HepG2 (cell line): ENCODE measurements around the gene LRRC42. TPM values are rescaled to one million over a fixed set of nuclear protein-coding genes. Genes with fewer than 3 reads are reported as not detected.

Experiments used
- CBX5 ChIP-seq: sonication (generic); formaldehyde crosslinking; IDR thresholded peaks from 2 replicates; pipeline ENCODE4 v1.4.0; 2020; ENCODE audit warnings: missing genetic modification reagents, borderline replicate concordance
- KDM5A ChIP-seq: fragments of 200-600 bp; sonication (generic); IDR thresholded peaks from 2 replicates; pipeline ENCODE4 v1.7.0; 2018; ENCODE audit warnings: antibody characterized with exemption, mild to moderate bottlenecking, low read length, borderline replicate concordance
- KLF12 ChIP-seq: sonication (generic); formaldehyde crosslinking; IDR thresholded peaks from 2 replicates; pipeline ENCODE4 v1.4.0; 2020; ENCODE audit warnings: missing genetic modification reagents, borderline replicate concordance
- NONO ChIP-seq, 2 experiments: fragments of 450-650 bp in 1 of 2; sonication (generic) in 1 of 2; formaldehyde crosslinking in 1 of 2; IDR thresholded peaks in 1 of 2; conservative IDR thresholded peaks in 1 of 2; 2 replicates each; pipeline versions ENCODE4 v1.6.1 to v1.8.0; 2017 to 2022; ENCODE audit warnings: mild to moderate bottlenecking in 1 of 2, missing genetic modification reagents in 1 of 2, moderate library complexity in 1 of 2
- POLR2A ChIP-seq, 2 experiments: IDR thresholded peaks; 2 replicates each; pipeline ENCODE4 v1.6.1; 2011; ENCODE audit warnings: low read depth in 2 of 2, low read length in 2 of 2, mild to moderate bottlenecking in 1 of 2, moderate library complexity in 1 of 2; ENCODE audit not compliant: insufficient read depth in 1 of 2
- RBFOX2 ChIP-seq: fragments of 200-400 bp; formaldehyde crosslinking; IDR thresholded peaks from 2 replicates; pipeline ENCODE4 v1.6.1; 2017; ENCODE audit warnings: low read depth, mild to moderate bottlenecking, low read length
- TOPORS ChIP-seq: sonication (generic); formaldehyde crosslinking; IDR thresholded peaks from 2 replicates; pipeline ENCODE4 v1.8.0; 2023; ENCODE audit warnings: mild to moderate bottlenecking, missing genetic modification reagents
- ZNF556 ChIP-seq: sonication (generic); formaldehyde crosslinking; IDR thresholded peaks from 2 replicates; pipeline ENCODE4 v1.4.0; 2020; ENCODE audit warnings: mild to moderate bottlenecking, missing genetic modification reagents, borderline replicate concordance
- ZNF766 ChIP-seq: sonication (generic); formaldehyde crosslinking; IDR thresholded peaks from 2 replicates; pipeline ENCODE4 v1.5.0; 2020; ENCODE audit warnings: missing genetic modification reagents, borderline replicate concordance
- ZNF788 ChIP-seq: sonication (generic); formaldehyde crosslinking; IDR thresholded peaks from 2 replicates; pipeline ENCODE4 v1.5.0; 2020; ENCODE audit warnings: mild to moderate bottlenecking, missing genetic modification reagents, borderline replicate concordance
- polyA plus RNA-seq, 8 experiments: library from polyadenylated mRNA; depleted of rRNA in 3 of 8; stranded (reverse) in 7 of 8; unstranded in 1 of 8; fragments of >200 nt; fragmentation: Illumina TruSeq in 4 of 8; extraction: Trizol in 4 of 8; gene quantifications; 2 replicates each; pipeline versions ENCODE4 v1.2.1 to v1.2.3, GENCODE V29; 2011 to 2016; ENCODE audit warnings: low read depth in 4 of 8, missing spikeins in 1 of 8, mixed read lengths in 1 of 8; ENCODE audit not compliant: insufficient read depth in 1 of 8
- total RNA-seq, 5 experiments: library from RNA; depleted of rRNA; stranded (reverse); fragments of >200 nt; fragmentation: Illumina TruSeq; extraction: Trizol; gene quantifications; 2 replicates each; pipeline ENCODE4 v1.2.3, GENCODE V29; 2016; ENCODE audit warnings: low read depth in 1 of 5
- TF ChIP-seq, protein P1 (sequence below), 2 experiments: sonication (generic) in 1 of 2; formaldehyde crosslinking in 1 of 2; IDR thresholded peaks; 2 replicates each; pipeline versions ENCODE4 v1.5.1 to v1.6.1; 2011 to 2020; ENCODE audit warnings: borderline replicate concordance in 1 of 2, low read depth in 1 of 2, low read length in 1 of 2, mild to moderate bottlenecking in 1 of 2, missing genetic modification reagents in 1 of 2, moderate library complexity in 1 of 2
- TF ChIP-seq, protein P2 (sequence below): fragments of 450-650 bp; IDR thresholded peaks from 2 replicates; pipeline ENCODE4 v1.6.1; 2017
- TF ChIP-seq, protein P3 (sequence below), 2 experiments: sonication (generic) in 1 of 2; formaldehyde crosslinking in 1 of 2; IDR thresholded peaks; 2 replicates each; pipeline versions ENCODE4 v1.4.0 to v1.6.1; 2018 to 2020; ENCODE audit warnings: missing genetic modification reagents in 2 of 2, borderline replicate concordance in 1 of 2, low read depth in 1 of 2, mild to moderate bottlenecking in 1 of 2, missing biosample characterization in 1 of 2
- TF ChIP-seq, protein P4 (sequence below): sonication (generic); formaldehyde crosslinking; IDR thresholded peaks from 2 replicates; pipeline ENCODE4 v1.5.0; 2020; ENCODE audit warnings: mild to moderate bottlenecking, missing genetic modification reagents, borderline replicate concordance
- TF ChIP-seq, protein P5 (sequence below): sonication (generic); formaldehyde crosslinking; IDR thresholded peaks from 2 replicates; pipeline ENCODE4 v1.8.1; 2023; ENCODE audit warnings: mild to moderate bottlenecking, inconsistent platforms, moderate library complexity, missing genetic modification reagents, borderline replicate concordance

Gene LRRC42
- total and polyA plus RNA-seq, 2 of the 13 experiments (the other 11 are each of a cell fraction or from before 2014, with no cell fraction given) = 30.6 to 43.6 TPM

DNA sequence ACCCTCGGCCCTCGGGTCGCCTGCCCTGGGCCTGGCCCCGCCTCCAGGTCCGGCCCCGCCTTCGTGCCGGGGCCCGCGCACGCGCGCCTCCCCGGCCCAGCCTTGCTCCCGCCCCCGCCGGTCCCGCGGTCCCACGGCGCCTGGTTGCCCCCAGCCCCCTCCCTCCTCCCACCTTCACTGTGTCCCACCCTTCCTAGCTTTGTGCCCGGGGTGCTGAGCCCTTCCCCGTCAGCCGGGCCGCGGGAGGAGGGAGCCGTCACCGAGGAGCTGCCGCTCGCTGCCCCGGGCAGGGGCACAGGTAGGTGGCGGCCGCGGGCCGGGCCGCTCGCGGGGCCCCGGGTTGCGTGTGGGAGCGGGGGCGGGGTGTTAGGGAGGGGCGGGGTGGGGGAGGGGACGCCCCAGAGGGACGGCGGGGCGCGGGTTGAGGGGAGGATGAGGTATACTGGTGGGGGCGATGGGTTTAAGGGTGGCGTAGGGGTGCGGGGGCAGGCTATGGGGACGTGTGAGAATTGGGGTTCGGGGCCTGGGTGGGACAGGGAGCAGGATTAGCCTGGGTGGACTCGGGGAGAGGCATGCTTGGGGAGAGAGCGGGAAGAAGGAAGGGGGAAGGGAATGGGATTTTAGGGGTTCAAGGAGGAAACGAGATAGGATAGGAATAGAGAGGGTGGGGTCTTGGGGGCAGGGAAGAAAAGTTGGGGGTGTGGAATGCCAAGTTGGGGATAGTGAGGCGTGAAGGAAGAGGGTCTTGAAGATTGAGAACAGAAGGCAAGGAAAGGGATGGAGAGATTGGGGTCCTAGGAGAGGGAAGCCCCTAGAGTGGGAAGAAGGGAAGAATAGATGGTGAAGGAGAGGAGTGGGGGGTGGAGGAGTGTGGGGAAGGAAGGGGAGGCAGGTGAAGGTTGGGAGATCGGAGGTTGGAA, at the start of gene LRRC42 (continued):
- TF ChIP-seq ZNF788 (CRISPR knock-in tag) (no peak), CBX5 (CRISPR knock-in tag) (no peak), KDM5A (peak; percentile 56; the same call in 1 of the 2 replicates), ZNF766 (CRISPR knock-in tag) (peak; percentile 7; the same call in 1 of the 2 replicates), NONO (IDR thresholded peaks at IDR 0.05) (no peak), NONO (CRISPR knock-in tag; conservative IDR thresholded peaks at IDR 0.05) (0 out of 2 replicates have a peak, but pooled peaks have one; percentile 31), POLR2A (IDR thresholded peaks at IDR 0.05; ENCODE audit: insufficient read depth in 1 of 2, low read depth in 2 of 2, low read length in 2 of 2) (peak in 1 of 2 experiments; percentile 32; a peak in 1 of 4 replicates), KLF12 (CRISPR knock-in tag) (0 out of 2 replicates have a peak, but pooled peaks have one; percentile 38), ZNF556 (CRISPR knock-in tag) (0 out of 2 replicates have a peak, but pooled peaks have one; percentile 29), RBFOX2 (peak; percentile 37), TOPORS (CRISPR knock-in tag) (0 out of 2 replicates have a peak, but pooled peaks have one; percentile 22)
- TF ChIP-seq, protein P1, sequence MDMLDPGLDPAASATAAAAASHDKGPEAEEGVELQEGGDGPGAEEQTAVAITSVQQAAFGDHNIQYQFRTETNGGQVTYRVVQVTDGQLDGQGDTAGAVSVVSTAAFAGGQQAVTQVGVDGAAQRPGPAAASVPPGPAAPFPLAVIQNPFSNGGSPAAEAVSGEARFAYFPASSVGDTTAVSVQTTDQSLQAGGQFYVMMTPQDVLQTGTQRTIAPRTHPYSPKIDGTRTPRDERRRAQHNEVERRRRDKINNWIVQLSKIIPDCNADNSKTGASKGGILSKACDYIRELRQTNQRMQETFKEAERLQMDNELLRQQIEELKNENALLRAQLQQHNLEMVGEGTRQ (IDR thresholded peaks at IDR 0.05; ENCODE audit: low read depth, low read length) = no peak
- TF ChIP-seq, protein P1 (CRISPR knock-in tag; IDR thresholded peaks at IDR 0.05; ENCODE audit: borderline replicate concordance) = no peak
- TF ChIP-seq, protein P2, sequence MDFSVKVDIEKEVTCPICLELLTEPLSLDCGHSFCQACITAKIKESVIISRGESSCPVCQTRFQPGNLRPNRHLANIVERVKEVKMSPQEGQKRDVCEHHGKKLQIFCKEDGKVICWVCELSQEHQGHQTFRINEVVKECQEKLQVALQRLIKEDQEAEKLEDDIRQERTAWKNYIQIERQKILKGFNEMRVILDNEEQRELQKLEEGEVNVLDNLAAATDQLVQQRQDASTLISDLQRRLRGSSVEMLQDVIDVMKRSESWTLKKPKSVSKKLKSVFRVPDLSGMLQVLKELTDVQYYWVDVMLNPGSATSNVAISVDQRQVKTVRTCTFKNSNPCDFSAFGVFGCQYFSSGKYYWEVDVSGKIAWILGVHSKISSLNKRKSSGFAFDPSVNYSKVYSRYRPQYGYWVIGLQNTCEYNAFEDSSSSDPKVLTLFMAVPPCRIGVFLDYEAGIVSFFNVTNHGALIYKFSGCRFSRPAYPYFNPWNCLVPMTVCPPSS = no peak
- TF ChIP-seq, protein P3, sequence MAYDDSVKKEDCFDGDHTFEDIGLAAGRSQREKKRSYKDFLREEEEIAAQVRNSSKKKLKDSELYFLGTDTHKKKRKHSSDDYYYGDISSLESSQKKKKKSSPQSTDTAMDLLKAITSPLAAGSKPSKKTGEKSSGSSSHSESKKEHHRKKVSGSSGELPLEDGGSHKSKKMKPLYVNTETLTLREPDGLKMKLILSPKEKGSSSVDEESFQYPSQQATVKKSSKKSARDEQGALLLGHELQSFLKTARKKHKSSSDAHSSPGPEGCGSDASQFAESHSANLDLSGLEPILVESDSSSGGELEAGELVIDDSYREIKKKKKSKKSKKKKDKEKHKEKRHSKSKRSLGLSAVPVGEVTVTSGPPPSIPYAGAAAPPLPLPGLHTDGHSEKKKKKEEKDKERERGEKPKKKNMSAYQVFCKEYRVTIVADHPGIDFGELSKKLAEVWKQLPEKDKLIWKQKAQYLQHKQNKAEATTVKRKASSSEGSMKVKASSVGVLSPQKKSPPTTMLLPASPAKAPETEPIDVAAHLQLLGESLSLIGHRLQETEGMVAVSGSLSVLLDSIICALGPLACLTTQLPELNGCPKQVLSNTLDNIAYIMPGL (CRISPR knock-in tag; IDR thresholded peaks at IDR 0.05; ENCODE audit: borderline replicate concordance in 1 of 2, low read depth in 1 of 2) = 0 out of 4 replicates have a peak, but pooled peaks of 1 of the 2 experiments have one; percentile 56
- TF ChIP-seq, protein P4, sequence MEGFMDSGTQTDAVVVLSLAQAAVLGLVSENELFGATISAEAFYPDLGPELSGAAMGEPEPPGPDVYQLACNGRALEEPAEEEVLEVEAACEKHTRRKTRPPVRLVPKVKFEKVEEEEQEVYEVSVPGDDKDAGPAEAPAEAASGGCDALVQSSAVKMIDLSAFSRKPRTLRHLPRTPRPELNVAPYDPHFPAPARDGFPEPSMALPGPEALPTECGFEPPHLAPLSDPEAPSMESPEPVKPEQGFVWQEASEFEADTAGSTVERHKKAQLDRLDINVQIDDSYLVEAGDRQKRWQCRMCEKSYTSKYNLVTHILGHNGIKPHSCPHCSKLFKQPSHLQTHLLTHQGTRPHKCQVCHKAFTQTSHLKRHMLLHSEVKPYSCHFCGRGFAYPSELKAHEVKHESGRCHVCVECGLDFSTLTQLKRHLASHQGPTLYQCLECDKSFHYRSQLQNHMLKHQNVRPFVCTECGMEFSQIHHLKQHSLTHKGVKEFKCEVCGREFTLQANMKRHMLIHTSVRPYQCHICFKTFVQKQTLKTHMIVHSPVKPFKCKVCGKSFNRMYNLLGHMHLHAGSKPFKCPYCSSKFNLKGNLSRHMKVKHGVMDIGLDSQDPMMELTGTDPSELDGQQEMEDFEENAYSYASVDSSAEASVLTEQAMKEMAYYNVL (CRISPR knock-in tag) = no peak
- TF ChIP-seq, protein P5, sequence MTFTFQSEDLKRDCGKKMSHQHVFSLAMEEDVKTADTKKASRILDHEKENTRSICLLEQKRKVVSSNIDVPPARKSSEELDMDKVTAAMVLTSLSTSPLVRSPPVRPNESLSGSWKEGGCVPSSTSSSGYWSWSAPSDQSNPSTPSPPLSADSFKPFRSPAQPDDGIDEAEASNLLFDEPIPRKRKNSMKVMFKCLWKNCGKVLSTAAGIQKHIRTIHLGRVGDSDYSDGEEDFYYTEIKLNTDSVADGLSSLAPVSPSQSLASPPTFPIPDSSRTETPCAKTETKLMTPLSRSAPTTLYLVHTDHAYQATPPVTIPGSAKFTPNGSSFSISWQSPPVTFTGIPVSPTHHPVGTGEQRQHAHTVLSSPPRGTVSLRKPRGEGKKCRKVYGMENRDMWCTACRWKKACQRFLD (CRISPR knock-in tag) = no peak
